GM11168 (cell line): ENCODE results near the gene GTF2H2C_2.
"Not testable (repeated sequence)": the region's sequence is repeated elsewhere in the genome, so short reads cannot be mapped to it uniquely, and the experiment has no call there.

ENCODE experiments used
- in situ Hi-C: fragments of 300-500 bp; cut with MboI; formaldehyde crosslinking; loops from one replicate; pipeline ENCODE4 v1.12.0; 2022; ENCODE audit warnings: low sequenced_read_pairs; ENCODE audit not compliant: unreplicated experiment

GTF2H2C_2 gene

GRCh38 chr5:70415117-70415516 is at the start of gene GTF2H2C_2:
Gene GTF2H2C_2, plus strand, starts transcription at chr5:70415368.
- in situ Hi-C loops = not testable (repeated sequence)

DNA sequence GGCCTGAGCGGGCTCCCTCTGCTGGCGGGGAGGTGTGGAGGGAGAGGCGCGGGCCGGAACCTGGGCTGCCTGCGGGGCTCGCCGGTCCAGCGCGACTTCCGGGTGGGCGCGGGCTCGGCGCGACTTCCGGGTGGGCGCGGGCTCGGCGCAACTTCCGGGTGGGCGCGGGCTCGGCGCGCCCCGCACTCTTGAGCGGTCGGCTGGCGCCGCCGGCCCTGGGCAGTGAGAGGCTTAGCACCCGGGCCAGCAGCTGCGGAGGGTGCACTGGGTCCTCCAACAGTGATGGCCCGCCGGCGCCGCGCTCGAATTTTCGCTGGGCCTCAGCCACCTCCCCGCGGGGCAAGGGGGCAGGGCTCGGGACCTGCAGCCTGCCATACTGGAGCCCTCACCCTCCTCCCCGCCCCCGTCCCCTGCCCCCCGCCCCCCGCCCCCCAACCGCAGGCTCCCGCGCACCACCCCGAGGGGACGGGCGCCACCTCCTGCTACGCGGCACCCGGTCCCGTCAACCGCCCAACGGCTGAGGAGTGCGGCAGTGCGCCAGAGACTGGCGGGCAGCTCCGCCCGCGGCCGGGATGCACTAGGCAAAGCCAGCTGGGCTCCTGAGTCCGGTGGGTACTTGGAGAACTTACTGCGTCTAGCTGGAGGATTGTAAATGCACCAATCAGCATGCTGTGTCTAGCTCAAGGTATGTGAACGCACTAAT is 14.0 kb upstream of the GTF2H2C_2 start:
- in situ Hi-C loops = not testable (repeated sequence)

DNA sequence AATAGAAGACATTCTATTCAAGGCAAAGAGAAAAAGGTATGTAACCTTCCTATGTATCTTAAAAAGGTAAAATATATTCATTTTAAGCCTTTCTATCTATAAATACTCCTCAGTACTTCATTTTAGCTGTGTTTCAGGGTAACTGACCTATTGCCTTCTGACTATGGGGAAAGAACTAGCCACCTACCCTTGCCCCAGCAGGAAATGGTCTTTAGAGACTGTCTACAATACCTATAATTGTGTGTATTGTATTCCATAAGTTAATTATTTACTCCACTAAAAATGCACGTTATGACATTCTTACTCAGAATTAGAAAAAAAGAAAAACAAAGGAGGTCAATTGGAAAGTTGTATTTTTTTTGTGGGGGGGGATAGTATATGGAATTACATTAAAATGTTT is 6.2 kb downstream of the GTF2H2C_2 start:
- in situ Hi-C loops = not testable (repeated sequence)

GRCh38 chr5:70423215-70423614 is 8.0 kb downstream of the GTF2H2C_2 start:
- in situ Hi-C loops = not testable (repeated sequence)

DNA sequence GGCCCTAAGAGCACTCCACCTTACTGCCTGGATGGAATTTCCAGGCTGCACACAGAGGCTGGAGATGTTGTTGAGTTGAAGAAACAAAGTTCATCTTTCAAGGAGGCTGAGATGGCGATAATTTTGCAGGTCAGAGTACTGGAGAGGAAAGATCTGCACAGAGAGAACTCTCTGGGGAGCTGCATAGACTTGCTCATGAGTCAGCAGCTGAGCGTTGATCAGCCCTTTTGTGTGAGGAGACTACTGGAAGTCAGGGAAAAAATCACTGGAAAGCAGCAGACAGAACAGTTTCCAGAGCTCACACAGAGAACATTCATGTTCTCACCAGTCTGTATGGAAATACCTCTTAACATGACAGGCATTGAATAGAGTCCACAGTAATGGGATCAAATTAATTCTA is 23.4 kb downstream of the GTF2H2C_2 start:
- in situ Hi-C loops = not testable (repeated sequence)

- in situ Hi-C loops = not testable (repeated sequence)
Measured at GRCh38 chr5:70449565-70449964, 34.4 kb downstream of the GTF2H2C_2 start.

GRCh38 chr5:70451249-70451984 is 36.2 kb downstream of the GTF2H2C_2 start:
- in situ Hi-C loops = not testable (repeated sequence)

DNA sequence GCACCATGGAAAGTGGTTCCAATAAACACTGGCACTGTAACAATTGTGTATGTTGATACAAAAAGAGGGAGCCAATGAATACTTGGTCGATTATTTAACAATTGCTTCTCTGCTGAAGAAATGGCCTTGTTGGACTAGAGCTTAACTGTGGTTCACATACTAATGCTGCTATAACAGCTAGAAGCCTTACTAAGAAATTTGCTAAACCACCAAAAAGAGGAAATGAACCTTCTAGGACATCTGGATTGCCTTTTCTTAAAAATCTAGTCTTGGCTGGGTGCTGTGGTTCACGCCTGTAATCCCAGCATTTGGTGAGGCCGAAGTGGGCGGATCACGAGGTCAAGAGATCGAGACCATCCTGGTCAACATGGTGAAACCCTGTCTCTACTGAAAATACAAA is 41.9 kb downstream of the GTF2H2C_2 start:
- in situ Hi-C loops = not testable (repeated sequence)

DNA sequence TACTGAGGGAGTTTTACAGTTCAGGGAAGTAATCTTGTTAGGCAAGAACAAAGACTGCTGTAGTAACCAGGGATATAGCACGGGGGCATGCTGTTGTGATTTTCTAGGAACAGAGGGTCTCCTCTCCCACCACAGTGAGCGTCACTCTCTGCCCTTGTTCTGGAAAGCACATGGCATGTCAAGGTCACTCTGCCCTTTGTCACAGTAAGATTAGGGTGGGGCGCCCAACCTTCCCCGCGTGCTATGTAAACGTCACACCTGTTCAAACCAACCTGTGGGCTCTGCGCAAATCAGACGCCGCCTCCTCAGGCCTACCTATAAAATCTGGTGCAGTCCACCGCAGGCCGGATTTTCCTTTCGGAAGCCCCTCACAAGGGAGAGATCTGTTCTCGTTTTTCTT is 44.0 kb downstream of the GTF2H2C_2 start:
- in situ Hi-C loops = not testable (repeated sequence)

DNA sequence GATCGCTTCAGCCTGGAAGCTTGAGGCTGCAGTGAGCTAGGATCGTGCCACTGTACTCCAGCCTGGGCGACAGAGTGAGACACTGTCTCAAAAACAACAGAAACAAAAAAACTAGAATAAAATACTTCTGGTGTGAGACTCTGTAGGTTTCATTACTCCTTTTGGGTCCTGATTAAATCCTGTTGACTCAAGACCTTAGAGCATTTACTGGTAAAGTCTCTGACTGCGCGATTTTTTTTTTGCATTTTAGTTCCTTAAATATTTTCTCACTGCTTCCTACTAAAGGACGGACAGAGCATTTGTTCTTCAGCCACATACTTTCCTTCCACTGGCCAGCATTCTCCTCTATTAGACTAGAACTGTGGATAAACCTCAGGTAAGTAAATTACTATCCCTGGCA is 46.8 kb downstream of the GTF2H2C_2 start:
- in situ Hi-C loops = loop anchor here (10.0 kb wide), 1 partner anchor 553 kb away; no protein-coding TSS in a partner anchor

DNA sequence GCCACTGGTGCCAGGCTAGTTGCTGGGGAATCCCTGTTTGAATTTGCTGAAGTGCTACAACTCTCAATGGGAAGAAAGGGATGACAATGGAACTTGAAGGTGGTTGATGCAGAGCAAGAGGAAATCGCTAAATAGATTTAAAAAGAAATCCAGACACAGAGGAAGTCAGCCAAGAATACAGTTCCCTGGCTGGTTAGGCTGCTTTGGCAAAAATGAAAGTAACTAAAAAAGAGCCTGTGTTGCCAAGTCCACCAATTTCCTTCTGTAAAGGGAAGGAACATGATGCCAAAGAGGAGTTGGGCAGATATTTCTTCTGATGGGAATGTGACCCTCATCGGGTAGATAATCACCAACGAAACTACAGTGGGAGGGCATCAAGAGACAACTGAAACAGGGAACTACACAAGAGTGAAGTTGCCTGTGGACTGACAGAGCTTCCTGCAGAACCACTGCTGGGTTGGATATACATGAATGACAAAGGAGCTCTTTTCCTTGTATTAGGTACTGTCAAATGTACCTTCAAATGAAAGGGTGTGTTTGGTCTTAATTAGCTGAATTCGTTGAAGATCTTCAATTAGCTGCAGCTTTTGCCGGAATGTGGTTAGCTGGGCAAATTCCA is 49.0 kb downstream of the GTF2H2C_2 start:
- in situ Hi-C loops = loop anchor here (10.0 kb wide), 1 partner anchor 551 kb away; no protein-coding TSS in a partner anchor

DNA sequence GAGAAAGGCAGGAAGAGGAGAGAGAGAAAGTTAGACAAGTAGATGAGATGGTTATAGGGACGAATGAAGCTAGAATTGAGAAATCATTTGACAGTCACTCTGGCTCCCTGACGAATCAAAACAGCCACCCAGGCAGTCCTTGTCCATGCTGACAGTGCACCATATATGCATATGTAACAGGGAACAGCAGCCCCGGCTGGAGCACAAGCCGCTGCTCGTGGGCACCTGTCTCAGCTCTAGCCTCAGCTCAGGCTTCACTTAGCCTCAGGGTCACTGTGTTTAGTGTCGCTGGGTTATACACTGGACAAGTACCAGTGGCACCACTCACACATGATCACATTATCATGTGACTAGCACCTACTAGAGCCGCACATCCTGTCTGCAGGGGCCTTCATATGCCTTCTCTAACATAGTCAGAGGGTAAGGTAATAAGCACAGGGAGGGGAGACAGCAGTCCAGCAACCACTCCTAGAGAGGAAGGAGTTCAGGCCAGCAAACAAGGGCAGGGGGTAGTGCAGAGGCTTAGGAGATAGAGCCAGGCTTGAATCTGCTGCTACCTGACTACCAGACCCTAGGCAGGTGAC is 54.9 kb downstream of the GTF2H2C_2 start:
- in situ Hi-C loops = loop anchor here (10.0 kb wide), 1 partner anchor 545 kb away; no protein-coding TSS in a partner anchor
